HG02885 (cell line): ENCODE data around the gene BNIP3.
"Not testable (repeated sequence)": the region's sequence is repeated elsewhere in the genome, so short reads cannot be mapped to it uniquely, and the experiment has no call there.

Experiments used
- ATAC-seq: cut with Tn5 transposase; IDR thresholded peaks from one replicate; pipeline ENCODE4 v1.9.1; 2021; ENCODE audit warnings: mild to moderate bottlenecking; ENCODE audit not compliant: unreplicated experiment, poor library complexity

Gene BNIP3

DNA sequence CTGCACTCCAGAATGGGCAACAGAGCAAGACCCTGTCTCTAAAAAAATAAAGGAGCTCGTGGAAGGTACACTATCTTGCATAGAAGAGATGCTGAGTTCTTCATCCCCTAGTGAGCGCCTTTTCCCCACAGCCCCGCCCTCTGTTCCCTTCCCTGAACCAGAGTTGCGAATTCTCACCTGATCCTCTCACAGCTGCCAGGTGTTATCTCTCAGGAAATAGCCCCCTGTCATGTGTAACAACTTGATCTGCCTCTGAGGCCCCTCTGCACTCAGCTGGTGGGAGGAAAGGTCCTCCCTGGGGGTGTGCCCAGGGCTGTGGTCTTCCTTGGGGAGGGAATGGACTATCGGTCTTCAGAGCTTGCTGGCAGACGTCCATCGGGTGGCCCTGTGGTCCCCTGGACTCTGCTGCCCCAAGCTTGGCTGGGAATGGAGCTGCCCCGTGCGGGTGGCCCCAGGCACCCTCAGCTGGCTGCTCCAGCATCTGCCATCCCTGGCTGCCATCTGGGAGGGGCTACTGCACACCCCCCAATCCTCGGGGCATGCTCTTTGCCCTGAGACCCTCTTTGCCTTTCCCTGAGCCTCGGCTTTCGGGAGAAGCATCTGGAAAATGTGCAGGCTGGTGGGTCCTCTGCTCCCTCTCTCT is 21.7 kb upstream of the BNIP3 start:
- no peak for ATAC-seq

DNA sequence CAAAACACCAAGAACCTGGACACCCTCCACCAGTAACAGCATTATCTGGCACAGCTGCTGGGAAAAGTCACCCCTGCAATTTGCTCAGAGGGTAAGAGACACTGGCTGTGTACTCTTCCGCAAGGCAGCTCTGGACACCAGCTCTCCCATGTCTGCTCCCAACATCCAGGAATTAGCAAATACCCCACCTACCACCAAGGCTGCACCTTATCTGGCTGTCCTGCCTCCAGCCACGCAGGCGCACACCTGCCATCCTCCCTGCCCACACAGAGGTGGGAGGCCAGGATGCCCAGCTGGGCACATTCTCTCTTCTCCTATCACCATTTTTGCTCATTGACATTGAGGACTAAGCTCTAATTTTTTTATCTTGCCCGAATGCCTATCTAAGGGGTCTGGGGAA is 20.3 kb upstream of the BNIP3 start:
- ATAC-seq = no peak

DNA sequence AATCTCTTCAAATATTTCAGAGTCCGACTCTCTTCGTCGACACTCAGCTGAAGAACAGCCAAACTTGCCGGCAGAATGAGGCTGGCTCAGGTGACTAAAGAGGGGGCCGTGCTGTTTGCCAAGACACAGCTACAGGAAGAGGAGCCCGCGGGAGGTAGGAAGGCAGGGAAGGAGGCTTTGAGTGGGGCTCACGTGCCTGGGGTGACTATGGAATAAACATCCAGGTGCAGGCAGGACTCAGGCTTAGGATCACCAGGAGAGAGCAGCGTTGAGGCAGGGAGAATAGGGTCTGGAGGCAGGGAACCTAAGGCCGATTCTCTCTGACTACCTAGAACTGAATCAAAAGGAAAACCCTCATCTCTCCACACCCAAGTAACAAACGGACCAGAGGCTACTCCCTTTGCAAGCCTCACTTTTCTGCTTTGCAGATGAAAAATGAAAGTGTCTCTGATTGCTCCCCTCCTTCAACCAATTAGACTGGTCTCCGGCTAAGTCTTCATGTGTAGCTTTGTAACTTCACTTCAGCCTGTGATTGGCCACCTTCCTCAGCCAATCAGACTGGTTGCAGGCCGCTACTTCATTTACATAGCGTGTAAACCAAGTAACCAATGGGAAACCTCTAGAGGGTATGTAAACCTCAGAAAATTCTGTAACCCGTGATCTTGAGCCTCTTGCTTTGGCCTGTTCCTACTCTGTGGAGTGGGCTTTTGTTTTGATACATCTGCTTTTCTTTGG is 19.7 kb upstream of the BNIP3 start:
- no peak for ATAC-seq

DNA sequence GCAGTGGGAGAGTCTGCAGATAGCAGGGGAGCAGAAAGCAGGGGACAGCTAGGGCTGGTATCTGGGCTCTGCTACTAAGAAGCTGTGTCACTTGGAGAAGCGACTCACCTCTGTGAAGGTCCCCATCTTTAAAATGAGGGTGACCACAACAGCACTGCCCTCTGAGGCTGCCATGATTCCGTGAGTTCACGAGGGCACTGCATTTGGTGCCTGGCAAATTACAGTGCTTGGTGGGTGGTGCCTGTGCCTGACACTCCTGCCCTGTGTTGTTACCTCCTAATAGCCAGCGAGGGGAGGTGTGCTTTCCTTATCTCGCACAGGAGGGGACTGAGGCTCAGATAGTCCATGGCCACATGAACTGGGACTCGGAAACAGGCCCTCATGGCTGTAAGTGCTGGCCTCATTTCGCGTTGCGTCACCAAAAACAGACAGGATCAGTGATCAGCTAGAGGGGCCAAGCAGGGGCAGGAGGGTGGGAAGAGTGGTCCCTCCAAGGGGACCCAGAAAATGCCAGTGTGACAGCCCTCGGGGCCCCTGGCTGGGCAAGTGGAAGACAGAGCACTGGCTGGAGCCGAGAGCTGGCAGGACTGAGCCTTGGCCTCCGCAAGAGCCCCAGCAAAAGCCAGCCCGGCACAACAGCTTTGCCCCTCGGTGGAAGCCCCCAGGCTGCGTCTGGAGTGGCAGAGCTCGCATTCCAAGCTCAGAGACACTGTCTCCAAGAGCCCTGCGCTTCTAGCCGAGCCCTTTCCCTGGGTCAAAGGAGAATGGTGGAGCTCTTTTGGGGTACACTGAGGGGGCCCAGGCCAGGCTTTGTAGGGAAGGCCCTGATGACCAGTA is 17.3 kb upstream of the BNIP3 start:
- no peak for ATAC-seq

DNA sequence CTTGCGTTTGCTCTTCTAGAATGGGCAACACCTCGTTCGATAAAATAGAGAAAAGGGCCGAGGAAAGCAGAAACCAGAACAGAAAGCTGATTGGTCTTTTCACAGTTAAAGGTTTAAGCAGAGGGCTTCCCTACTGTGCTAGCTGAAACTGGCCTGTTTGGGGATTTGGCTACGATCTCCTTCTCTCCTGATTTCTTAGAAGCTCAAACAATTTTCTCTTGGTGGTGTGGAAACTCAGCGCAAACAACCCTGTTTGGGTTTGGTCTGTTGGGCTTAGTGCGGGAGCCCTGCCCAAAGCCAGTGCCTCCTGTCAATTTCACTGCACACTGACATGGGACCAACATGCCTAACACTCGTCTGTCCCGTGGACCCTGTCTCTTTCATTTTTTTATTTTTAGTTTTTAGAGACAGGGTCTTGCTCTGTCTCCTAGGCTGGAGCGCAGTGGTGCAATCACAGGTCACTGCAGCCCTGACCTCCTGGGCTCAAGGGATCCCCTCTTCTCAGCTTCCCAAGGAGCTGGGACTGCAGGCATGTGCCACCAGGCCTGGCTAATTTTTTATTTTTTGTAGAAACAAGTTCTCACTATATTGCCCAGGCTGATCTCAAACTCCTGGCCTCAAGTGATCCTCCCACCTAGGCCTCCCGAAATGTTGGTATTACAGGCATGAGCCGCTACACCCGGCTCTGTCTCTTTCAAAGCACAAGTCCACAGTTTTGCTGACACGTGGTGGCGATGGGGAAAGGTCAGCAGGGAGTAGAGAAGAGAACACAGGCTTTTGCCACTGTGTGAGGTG is 16.5 kb upstream of the BNIP3 start:
- no peak for ATAC-seq

DNA sequence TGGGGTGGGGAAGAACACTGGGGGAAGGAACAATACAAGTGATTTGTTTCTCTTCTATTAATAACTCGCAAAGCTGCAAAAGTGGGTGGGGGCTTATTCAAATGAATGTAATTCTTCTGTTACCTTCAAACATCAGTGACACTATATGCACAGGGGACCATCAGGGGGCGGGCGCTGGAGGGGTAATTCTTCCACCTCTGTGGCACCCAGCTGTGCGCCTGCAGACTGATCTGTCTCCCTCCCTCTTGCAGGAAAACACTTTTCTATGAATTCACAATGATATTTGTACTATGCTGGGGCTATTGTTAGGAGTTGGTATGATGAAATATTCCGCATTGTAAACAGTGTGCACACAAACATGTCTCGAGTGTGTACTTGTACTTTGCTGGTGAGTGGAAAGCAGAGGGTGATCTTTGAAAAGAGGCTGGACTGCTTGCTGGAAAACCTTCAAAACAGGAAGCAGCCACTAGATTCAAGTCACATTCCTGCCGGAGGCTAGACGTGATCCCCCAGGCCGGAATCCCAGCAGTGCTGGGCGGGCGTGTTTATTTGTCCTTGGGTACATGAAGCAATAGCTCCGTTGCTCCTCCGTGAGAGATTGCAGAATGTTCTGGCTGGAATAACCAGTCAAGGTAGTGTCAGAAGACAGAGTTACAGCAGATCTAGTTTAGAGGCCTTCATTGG is 15.8 kb upstream of the BNIP3 start:
- no peak for ATAC-seq

DNA sequence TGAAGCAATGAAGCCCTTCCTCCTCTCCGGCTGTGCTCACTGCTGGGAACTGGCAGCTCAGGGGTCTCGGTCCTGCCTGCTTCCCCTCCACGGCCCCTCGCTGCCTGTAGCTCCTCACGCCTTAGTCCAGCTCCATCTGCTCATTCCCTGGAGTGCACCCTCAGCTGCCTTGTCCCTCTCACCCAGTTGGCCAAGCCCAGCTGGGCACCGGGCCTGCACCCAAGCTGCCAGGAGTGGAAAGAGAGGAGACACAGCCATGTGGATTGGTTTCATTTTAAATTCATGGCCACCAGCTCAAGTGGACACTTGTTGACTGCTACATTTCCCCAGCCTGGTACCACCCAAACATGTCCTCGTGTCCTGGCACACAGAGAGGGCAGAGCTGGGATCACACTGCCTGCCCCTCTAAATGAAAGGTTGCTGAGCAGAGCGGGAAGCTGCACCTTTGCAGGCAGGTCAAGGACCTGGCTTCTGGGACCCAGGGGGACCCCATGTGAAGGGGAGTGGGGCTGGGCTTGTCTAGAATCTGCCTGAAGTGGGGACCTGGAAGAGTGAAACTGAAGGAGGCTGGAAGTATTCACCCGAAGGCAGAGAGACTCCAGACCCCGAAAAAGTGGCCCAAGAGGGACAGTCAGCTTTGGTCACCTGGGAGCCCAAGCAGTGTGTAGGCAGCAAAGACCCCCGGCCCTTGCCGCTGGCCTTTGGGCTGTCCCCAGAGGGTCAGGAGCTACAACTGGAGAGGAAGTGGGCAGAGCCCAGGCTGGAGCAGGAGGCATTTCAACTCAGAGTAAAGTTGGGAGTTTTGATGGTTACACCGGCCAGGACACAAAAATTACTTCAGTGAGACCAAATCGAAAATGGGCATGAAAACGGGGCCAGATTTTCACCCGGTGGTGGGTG is 15.0 kb upstream of the BNIP3 start:
- ATAC-seq = no peak

DNA sequence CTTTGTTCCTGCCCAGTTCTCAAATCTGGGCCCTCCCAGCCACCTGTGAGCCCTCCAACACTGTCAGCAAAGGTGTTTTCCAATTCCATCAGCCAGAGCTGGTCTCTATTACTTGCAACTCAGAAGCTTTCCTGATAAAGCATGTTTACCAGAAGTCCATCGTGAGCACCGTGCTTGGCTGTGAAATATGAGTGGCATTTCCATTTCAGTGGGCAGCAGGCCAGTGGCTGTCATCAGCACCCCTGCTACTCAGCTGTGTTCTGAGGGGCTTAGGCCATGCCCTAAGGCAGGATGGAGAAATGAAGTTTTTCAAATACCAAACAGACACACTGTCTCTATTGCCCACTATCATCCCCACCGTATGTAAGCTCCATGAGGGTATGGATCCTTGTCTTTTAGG is 12.7 kb upstream of the BNIP3 start:
- ATAC-seq = no peak

DNA sequence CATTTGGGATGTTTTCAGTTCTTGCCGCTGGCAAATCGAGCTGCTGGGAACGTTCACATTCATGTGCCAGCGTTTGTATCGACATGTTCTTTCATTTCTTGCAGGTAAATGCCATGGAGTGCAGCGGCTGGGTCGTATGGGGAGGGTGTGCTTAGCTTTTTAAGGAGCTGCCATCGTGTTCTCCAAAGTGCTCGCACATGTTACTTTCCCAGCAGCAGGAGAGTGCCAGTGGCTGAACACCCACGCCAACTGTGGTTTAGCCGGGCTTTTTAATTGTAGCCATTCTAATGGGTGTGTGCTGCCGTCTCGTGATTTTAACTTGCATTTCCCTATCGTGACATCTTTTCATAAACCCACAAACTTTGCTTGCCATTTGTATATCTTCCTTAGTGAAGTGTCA is 11.6 kb upstream of the BNIP3 start:
- ATAC-seq = no peak

DNA sequence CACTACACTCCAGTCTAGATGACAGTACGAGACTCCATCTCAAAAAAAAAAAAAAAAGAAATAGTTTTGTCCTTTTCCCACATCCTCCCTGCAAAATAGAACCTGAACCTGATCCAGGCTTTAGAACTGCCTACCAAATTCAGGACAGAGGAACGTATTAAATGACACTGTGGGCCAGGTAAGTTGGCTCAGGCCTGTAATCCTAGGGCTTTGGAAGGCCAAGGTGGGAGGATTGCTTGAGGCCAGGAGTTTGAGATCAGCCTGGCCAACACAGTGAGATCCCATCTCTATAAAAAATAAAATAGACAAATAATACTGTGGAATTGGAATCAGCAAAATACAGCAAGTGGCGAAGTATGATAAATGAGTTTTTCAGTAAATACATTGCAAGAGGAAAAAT is 10.0 kb upstream of the BNIP3 start:
- ATAC-seq = no peak

DNA sequence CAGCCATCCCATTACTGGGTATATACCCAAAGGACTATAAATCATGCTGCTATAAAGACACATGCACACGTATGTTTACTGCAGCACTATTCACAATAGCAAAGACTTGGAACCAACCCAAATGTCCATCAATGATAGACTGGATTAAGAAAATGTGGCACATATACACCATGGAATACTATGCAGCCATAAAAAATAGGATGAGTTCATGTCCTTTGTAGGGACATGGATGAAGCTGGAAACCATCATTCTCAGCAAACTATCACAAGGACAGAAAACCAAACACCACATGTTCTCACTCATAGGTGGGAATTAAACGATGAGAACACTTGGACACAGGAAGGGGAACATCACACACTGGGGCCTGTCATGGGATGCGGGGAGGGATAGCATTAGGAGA is 6.1 kb upstream of the BNIP3 start:
- not testable (repeated sequence) for ATAC-seq

DNA sequence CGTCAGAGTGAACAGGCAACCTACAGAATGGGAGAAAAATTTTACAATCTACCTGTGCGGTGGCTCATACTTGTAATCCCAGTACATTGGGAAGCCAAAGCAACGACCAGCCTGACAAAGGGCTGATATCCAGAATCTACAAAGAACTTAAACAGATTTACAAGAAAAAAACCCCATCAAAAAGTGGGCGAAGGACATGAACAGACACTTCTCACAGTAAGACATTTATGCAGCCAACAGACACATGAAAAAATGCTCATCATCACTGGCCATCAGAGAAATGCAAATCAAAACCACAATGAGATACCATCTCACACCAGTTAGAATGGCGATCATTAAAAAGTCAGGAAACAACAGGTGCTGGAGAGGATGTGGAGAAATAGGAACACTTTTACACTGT is 5.6 kb upstream of the BNIP3 start:
- ATAC-seq = not testable (repeated sequence)

DNA sequence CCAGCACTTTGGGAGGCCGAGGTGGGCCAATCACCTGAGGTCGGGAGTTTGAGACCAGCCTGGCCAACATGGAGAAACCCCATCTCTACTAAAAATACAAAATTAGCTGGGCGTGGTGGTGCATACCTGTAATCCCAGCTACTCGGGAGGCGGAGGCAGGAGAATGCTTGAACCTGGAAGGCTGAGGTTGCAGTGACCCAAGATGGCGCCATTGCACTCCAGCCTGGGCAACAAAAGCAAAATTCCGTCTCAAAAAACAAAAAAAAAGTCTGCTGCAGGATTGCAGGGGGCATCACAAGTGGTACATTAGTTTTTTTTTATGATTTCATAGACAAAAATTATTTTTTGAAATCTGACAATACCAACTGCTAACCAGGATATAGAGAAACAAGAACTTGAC is 5.1 kb upstream of the BNIP3 start:
- not testable (repeated sequence) for ATAC-seq

DNA sequence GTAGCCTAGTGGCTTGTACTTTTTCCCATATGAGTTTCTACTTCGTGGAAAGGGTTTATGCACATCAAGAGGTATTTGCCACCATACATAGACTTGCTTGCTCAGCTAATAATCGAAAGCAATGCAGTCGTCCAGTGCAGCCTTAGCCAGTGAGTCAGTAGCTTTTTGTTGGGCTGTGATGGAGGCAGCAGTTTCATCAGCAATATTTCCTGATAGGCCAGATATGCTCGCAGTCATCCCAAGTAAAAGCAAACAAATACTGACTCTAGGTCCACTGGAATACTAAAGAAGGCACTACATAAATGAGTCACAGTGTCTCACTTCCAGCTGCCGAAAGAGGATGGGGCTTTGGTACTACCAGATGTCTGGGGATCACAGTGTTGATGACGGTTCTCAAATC is 2.1 kb upstream of the BNIP3 start:
- ATAC-seq = no peak

DNA sequence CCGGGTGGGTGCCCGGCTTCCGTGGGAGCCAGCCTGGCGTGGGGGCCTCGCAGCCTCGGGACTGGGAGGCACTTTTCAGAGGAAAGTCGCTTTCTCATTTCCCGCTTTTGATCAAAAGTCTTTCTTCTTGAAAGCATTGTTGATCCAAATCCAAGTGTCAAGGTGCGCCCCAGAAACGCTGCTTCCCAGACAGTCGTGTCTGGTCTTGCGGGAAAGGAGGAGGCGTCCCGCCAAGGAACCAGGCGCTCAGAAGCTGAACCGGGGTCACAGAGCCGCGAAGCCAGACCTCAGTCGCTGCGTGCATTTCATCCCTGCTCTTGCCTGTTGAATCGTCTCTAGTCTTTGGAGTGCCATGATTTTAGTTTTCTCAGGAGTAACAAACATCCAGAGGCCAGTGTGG is 1.1 kb upstream of the BNIP3 start:
- ATAC-seq = no peak

DNA sequence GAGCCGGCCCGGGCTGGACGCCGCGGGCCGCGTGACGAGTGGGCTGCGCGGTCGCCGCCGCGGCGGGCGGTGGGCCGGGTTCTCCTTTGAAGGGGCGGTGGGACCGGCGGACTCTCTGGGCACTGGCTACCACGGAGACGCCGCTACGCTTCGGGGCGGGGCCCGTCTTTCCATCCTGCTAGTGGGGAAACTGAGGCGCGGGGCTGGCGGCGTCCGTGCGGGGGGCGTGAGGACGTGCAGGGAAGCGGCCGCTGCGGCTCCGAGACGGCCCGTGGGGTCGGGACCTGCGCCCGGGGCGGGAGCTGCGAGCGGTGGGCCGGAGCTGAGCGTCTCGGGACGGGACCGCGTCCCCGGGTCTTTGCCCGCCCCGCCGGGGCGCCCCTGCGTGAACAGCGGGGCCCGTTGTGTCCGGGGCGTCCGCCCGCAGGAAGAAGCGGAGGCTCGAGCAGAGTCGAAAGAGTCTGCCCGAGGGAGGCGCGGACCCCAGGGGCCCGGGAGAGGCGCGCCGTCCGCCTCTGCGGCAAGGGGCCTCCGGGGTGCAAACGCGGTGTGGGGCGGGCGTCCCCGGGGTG is 548 bp upstream of the BNIP3 start:
- peak; percentile 18 for ATAC-seq

DNA sequence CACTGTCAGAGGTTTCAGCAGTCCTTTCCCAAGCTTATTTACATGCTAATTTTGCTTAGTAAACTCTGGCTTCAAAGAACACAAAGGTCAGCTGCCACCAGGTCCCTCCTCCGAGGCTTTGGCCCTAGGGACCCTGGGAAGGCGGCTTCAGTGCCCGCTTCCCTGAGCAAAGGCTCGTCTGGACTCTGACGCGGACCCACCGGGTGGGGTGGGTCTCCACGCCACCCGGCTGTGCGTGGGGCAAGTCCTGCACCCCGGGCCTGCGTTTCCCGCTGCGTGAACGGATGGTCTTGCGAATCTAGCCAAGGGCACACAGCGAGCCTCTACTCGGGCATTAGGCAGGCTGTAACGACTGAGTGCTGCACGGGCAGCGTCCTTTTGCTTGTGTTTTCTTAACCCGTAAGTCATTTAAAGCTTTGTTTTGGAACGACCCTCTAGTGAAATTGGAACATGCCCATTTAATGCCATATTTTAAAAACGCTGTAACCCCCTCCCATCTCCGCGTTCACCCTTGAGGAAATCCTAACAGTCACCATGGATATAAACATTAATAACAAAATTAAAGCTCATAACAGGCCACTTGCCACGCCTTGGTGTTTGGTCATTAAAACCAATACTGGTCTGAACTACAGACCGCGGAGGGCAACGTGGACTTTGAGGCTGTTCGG is 828 bp downstream of the BNIP3 start:
- no peak for ATAC-seq

DNA sequence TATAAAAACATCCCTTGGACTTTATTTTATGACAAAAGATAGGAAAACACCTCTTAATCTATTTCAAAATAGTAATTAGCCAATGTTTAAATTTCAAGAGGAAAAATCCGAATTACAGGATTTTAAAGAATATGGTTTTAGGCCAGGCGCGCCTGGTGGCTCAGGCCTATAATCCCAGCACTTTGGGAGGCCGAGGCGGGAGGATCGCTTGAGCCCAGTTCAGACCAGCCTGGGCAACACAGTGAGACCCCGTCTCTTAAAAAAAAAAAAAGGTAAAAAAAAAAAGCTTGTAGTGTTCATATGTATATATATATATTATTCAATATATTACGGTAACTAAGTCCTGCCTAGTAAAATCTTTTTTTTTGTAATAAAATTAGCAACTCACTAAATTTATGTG is 1.4 kb downstream of the BNIP3 start:
- ATAC-seq = no peak
